ENCODE measurements around the gene TENM4.

TENM4 gene

GRCh38 chr11:79255965-79256364 is 184.9 kb downstream of the TENM4 start:
- H3K9me3 ChIP-seq (ENCODE audit: low read depth, low read length): no peaks in the 10 kb centered on the region
- H3K36me3 ChIP-seq (ENCODE audit: insufficient read depth, low read length): no peaks in the 10 kb centered on the region
- no peak for DNase-seq (ENCODE audit: low read depth, low spot score)
- H3K4me3 ChIP-seq: no peak overlapping the region
- H3K27ac ChIP-seq: no peak overlapping the region
- no peak overlapping the region for H3K9ac ChIP-seq (ENCODE audit: insufficient read length)
- TF ChIP-seq EZH2 (IDR thresholded peaks at IDR 0.05): no peak
- no peak for TF ChIP-seq POLR2AphosphoS5 (IDR thresholded peaks at IDR 0.05; ENCODE audit: borderline replicate concordance, low read depth, low read length)
- no peak for TF ChIP-seq FOXP2 (optimal IDR thresholded peaks at IDR 0.05; ENCODE audit: control extremely low read depth, extremely low read length, insufficient read depth)

GRCh38 chr11:79253280-79253679 is 187.6 kb downstream of the TENM4 start:
- Histone ChIP-seq H3K36me3 (ENCODE audit: insufficient read depth, low read length) (no peaks in the 10 kb centered on the region), H3K4me3 (no peak overlapping the region), H3K9me3 (ENCODE audit: low read depth, low read length) (no peaks in the 10 kb centered on the region), H3K9ac (ENCODE audit: insufficient read length) (no peak overlapping the region), H3K27ac (no peak overlapping the region)
- DNase-seq (ENCODE audit: low read depth, low spot score): no peak
- TF ChIP-seq FOXP2 (optimal IDR thresholded peaks at IDR 0.05; ENCODE audit: control extremely low read depth, extremely low read length, insufficient read depth) (no peak), EZH2 (IDR thresholded peaks at IDR 0.05) (no peak), POLR2AphosphoS5 (IDR thresholded peaks at IDR 0.05; ENCODE audit: borderline replicate concordance, low read depth, low read length) (no peak)

GRCh38 chr11:79249295-79249993 is 191.4 kb downstream of the TENM4 start:
- DNase-seq (ENCODE audit: low read depth, low spot score): no peak
- TF ChIP-seq POLR2AphosphoS5 (IDR thresholded peaks at IDR 0.05; ENCODE audit: borderline replicate concordance, low read depth, low read length) (no peak), FOXP2 (optimal IDR thresholded peaks at IDR 0.05; ENCODE audit: control extremely low read depth, extremely low read length, insufficient read depth) (no peak), EZH2 (IDR thresholded peaks at IDR 0.05) (no peak)
- no peaks in the 10 kb centered on the region for H3K9me3 ChIP-seq (ENCODE audit: low read depth, low read length)

GRCh38 chr11:79244798-79245197 is 196.0 kb downstream of the TENM4 start:
- no peak for TF ChIP-seq EZH2 (IDR thresholded peaks at IDR 0.05)
- no peak for TF ChIP-seq FOXP2 (optimal IDR thresholded peaks at IDR 0.05; ENCODE audit: control extremely low read depth, extremely low read length, insufficient read depth)
- Histone ChIP-seq H3K4me3 (no peak overlapping the region), H3K9me3 (ENCODE audit: low read depth, low read length) (no peaks in the 10 kb centered on the region), H3K36me3 (ENCODE audit: insufficient read depth, low read length) (no peaks in the 10 kb centered on the region), H3K9ac (ENCODE audit: insufficient read length) (no peak overlapping the region), H3K27ac (no peak overlapping the region)
- no peak for DNase-seq (ENCODE audit: low read depth, low spot score)

More at GRCh38 chr11:79249295-79249993, 191.4 kb downstream of the TENM4 start:
- no peak overlapping the region for H3K4me3 ChIP-seq
- no peak overlapping the region for H3K27ac ChIP-seq
- no peak overlapping the region for H3K9ac ChIP-seq (ENCODE audit: insufficient read length)
- H3K36me3 ChIP-seq (ENCODE audit: insufficient read depth, low read length): no peaks in the 10 kb centered on the region

GRCh38 chr11:79244241-79244772 is 196.5 kb downstream of the TENM4 start:
- H3K27ac ChIP-seq: no peak overlapping the region
- no peak overlapping the region for H3K4me3 ChIP-seq
- H3K9ac ChIP-seq (ENCODE audit: insufficient read length): no peak overlapping the region
- DNase-seq (ENCODE audit: low read depth, low spot score): no peak
- no peaks in the 10 kb centered on the region for H3K9me3 ChIP-seq (ENCODE audit: low read depth, low read length)
- TF ChIP-seq FOXP2 (optimal IDR thresholded peaks at IDR 0.05; ENCODE audit: control extremely low read depth, extremely low read length, insufficient read depth) (no peak), POLR2AphosphoS5 (IDR thresholded peaks at IDR 0.05; ENCODE audit: borderline replicate concordance, low read depth, low read length) (no peak), EZH2 (IDR thresholded peaks at IDR 0.05) (no peak)
- no peaks in the 10 kb centered on the region for H3K36me3 ChIP-seq (ENCODE audit: insufficient read depth, low read length)

- H3K4me3 ChIP-seq: no peak overlapping the region
- no peak for DNase-seq (ENCODE audit: low read depth, low spot score)
- no peak overlapping the region for H3K27ac ChIP-seq
- no peak overlapping the region for H3K9ac ChIP-seq (ENCODE audit: insufficient read length)
- no peaks in the 10 kb centered on the region for H3K36me3 ChIP-seq (ENCODE audit: insufficient read depth, low read length)
- TF ChIP-seq EZH2 (IDR thresholded peaks at IDR 0.05) (no peak), POLR2AphosphoS5 (IDR thresholded peaks at IDR 0.05; ENCODE audit: borderline replicate concordance, low read depth, low read length) (no peak)
- H3K9me3 ChIP-seq (ENCODE audit: low read depth, low read length): no peaks in the 10 kb centered on the region
Measured at GRCh38 chr11:79243422-79244210, 197.2 kb downstream of the TENM4 start.

GRCh38 chr11:79242616-79243015 is 198.2 kb downstream of the TENM4 start:
- Histone ChIP-seq H3K9me3 (ENCODE audit: low read depth, low read length) (no peaks in the 10 kb centered on the region), H3K27ac (no peak overlapping the region), H3K9ac (ENCODE audit: insufficient read length) (no peak overlapping the region), H3K4me3 (no peak overlapping the region), H3K36me3 (ENCODE audit: insufficient read depth, low read length) (no peaks in the 10 kb centered on the region)
- no peak for DNase-seq (ENCODE audit: low read depth, low spot score)
- no peak for TF ChIP-seq POLR2AphosphoS5 (IDR thresholded peaks at IDR 0.05; ENCODE audit: borderline replicate concordance, low read depth, low read length)
- TF ChIP-seq EZH2 (IDR thresholded peaks at IDR 0.05): no peak
- no peak for TF ChIP-seq FOXP2 (optimal IDR thresholded peaks at IDR 0.05; ENCODE audit: control extremely low read depth, extremely low read length, insufficient read depth)

GRCh38 chr11:79241852-79242241 is 199.0 kb downstream of the TENM4 start:
- no peaks in the 10 kb centered on the region for H3K36me3 ChIP-seq (ENCODE audit: insufficient read depth, low read length)
- H3K9ac ChIP-seq (ENCODE audit: insufficient read length): no peak overlapping the region
- no peak overlapping the region for H3K4me3 ChIP-seq
- TF ChIP-seq POLR2AphosphoS5 (IDR thresholded peaks at IDR 0.05; ENCODE audit: borderline replicate concordance, low read depth, low read length) (no peak), FOXP2 (optimal IDR thresholded peaks at IDR 0.05; ENCODE audit: control extremely low read depth, extremely low read length, insufficient read depth) (no peak), EZH2 (IDR thresholded peaks at IDR 0.05) (no peak)
- H3K27ac ChIP-seq: no peak overlapping the region
- no peaks in the 10 kb centered on the region for H3K9me3 ChIP-seq (ENCODE audit: low read depth, low read length)
- DNase-seq (ENCODE audit: low read depth, low spot score): no peak
